H9 (cell line): ENCODE data around the gene VLDLR. TPM values are rescaled to one million over a fixed set of nuclear protein-coding genes. Genes with fewer than 3 reads are reported as not detected.

Experiments used
- DNase-seq: peaks from one replicate; pipeline ENCODE4 v3.0.0-alpha.2; 2017
- H2AFZ ChIP-seq: one replicate; pipeline ENCODE4 v1.6.1; 2013; ENCODE audit warnings: mild to moderate bottlenecking, low read length, control low read depth, moderate library complexity
- H2AK5ac ChIP-seq: 2 replicates; pipeline ENCODE4 v1.6.1; 2013; ENCODE audit warnings: low read length, control low read depth, mixed read lengths; ENCODE audit not compliant: insufficient read length
- H2BK120ac ChIP-seq: one replicate; pipeline ENCODE4 v1.6.1; 2013; ENCODE audit warnings: low read depth, mild to moderate bottlenecking, low read length, control low read depth, inconsistent platforms; ENCODE audit not compliant: poor library complexity, severe bottlenecking
- H2BK12ac ChIP-seq: 2 replicates; pipeline ENCODE4 v1.6.1; 2013; ENCODE audit warnings: low read length, control low read depth, mixed read lengths, low read depth; ENCODE audit not compliant: insufficient read length
- H2BK15ac ChIP-seq: 2 replicates; pipeline ENCODE4 v1.6.1; 2013; ENCODE audit warnings: low read depth, low read length, control low read depth
- H2BK20ac ChIP-seq: one replicate; pipeline ENCODE4 v1.6.1; 2013; ENCODE audit warnings: low read depth, mild to moderate bottlenecking, low read length, control low read depth, inconsistent platforms; ENCODE audit not compliant: poor library complexity, severe bottlenecking
- H2BK5ac ChIP-seq: 2 replicates; pipeline ENCODE4 v1.6.1; 2013; ENCODE audit warnings: low read length, control low read depth, mixed read lengths; ENCODE audit not compliant: insufficient read length
- H3K14ac ChIP-seq: 2 replicates; pipeline ENCODE4 v1.6.1; 2013; ENCODE audit warnings: low read length, control low read depth; ENCODE audit not compliant: insufficient read depth
- H3K18ac ChIP-seq: 2 replicates; pipeline ENCODE4 v1.6.1; 2013; ENCODE audit warnings: low read depth, mild to moderate bottlenecking, mixed read lengths, low read length, control low read depth; ENCODE audit not compliant: insufficient read length
- H3K23ac ChIP-seq: 2 replicates; pipeline ENCODE4 v1.6.1; 2013; ENCODE audit warnings: low read length, control low read depth, mixed read lengths, low read depth; ENCODE audit not compliant: insufficient read length
- H3K23me2 ChIP-seq: 2 replicates; pipeline ENCODE4 v1.6.1; 2013; ENCODE audit warnings: low read depth, mild to moderate bottlenecking, mixed read lengths, low read length, control low read depth; ENCODE audit not compliant: insufficient read length, poor library complexity, severe bottlenecking
- H3K27ac ChIP-seq: 2 replicates; pipeline ENCODE4 v1.5.1; 2013; ENCODE audit warnings: low read length, control low read depth, mixed read lengths, low read depth; ENCODE audit not compliant: insufficient read length
- H3K27me3 ChIP-seq: 2 replicates; pipeline ENCODE4 v1.6.1; 2013; ENCODE audit warnings: low read length, control low read depth, inconsistent platforms; ENCODE audit not compliant: insufficient read depth
- H3K4ac ChIP-seq: 2 replicates; pipeline ENCODE4 v1.6.1; 2013; ENCODE audit warnings: low read depth, mild to moderate bottlenecking, control low read depth, inconsistent platforms, low read length, moderate library complexity
- H3K4me1 ChIP-seq: 2 replicates; pipeline ENCODE4 v1.6.1; 2013; ENCODE audit warnings: low read length, control low read depth, inconsistent platforms; ENCODE audit not compliant: insufficient read depth
- H3K4me2 ChIP-seq: 2 replicates; pipeline ENCODE4 v1.6.1; 2013; ENCODE audit warnings: low read length, control low read depth, mixed read lengths; ENCODE audit not compliant: insufficient read length, insufficient read depth
- H3K56ac ChIP-seq: 2 replicates; pipeline ENCODE4 v1.6.1; 2013; ENCODE audit warnings: low read depth, mild to moderate bottlenecking, mixed read lengths, low read length, control low read depth; ENCODE audit not compliant: insufficient read length
- H3K79me1 ChIP-seq: 2 replicates; pipeline ENCODE4 v1.6.1; 2013; ENCODE audit warnings: low read depth, mild to moderate bottlenecking, moderate library complexity, low read length, control low read depth, inconsistent platforms; ENCODE audit not compliant: insufficient read depth, poor library complexity, severe bottlenecking
- H3K79me2 ChIP-seq: 2 replicates; pipeline ENCODE4 v1.6.1; 2013; ENCODE audit warnings: low read length, control low read depth, inconsistent platforms; ENCODE audit not compliant: insufficient read depth
- H3K9ac ChIP-seq: 2 replicates; pipeline ENCODE4 v1.6.1; 2013; ENCODE audit warnings: low read length, control low read depth, mixed read lengths; ENCODE audit not compliant: insufficient read length; ENCODE audit errors: extremely low read depth
- H3K9me3 ChIP-seq: one replicate; pipeline ENCODE4 v1.6.1; 2013; ENCODE audit warnings: low read depth, low read length, inconsistent platforms; ENCODE audit not compliant: control insufficient read depth
- H3T11ph ChIP-seq: one replicate; pipeline ENCODE4 v1.6.1; 2013; ENCODE audit warnings: mild to moderate bottlenecking, low read length, control low read depth, inconsistent platforms
- H4K20me1 ChIP-seq: one replicate; pipeline ENCODE4 v1.6.1; 2013; ENCODE audit not compliant: control insufficient read depth, insufficient read length, insufficient read depth
- H4K5ac ChIP-seq: 2 replicates; pipeline ENCODE4 v1.6.1; 2013; ENCODE audit warnings: low read depth, mild to moderate bottlenecking, mixed read lengths, low read length, control low read depth; ENCODE audit not compliant: insufficient read length
- H4K8ac ChIP-seq: replicated peaks from 2 replicates; pipeline ENCODE4 v1.6.1; 2013; ENCODE audit warnings: low read length, control low read depth, mixed read lengths, low read depth; ENCODE audit not compliant: insufficient read length
- H4K91ac ChIP-seq: 2 replicates; pipeline ENCODE4 v1.6.1; 2013; ENCODE audit warnings: low read depth, mild to moderate bottlenecking, moderate library complexity, mixed read lengths, low read length, control low read depth; ENCODE audit not compliant: insufficient read length
- H3K27ac Mint-ChIP-seq, 3 experiments: 2 replicates in 2 of 3; 3 replicates in 1 of 3; pipeline ENCODE4 v1.8.0; 2020 to 2021; ENCODE audit warnings: mixed read lengths in 3 of 3, mild to moderate bottlenecking in 1 of 3, moderate library complexity in 1 of 3
- H3K27me3 Mint-ChIP-seq: 2 replicates; pipeline ENCODE4 v1.8.0; 2021; ENCODE audit warnings: low read depth, mild to moderate bottlenecking, moderate library complexity, mixed read lengths
- H3K36me3 Mint-ChIP-seq, 3 experiments: 2 replicates in 2 of 3; 3 replicates in 1 of 3; pipeline ENCODE4 v1.8.0; 2020 to 2021; ENCODE audit warnings: low read depth in 3 of 3, mixed read lengths in 3 of 3; ENCODE audit not compliant: insufficient read depth in 1 of 3
- H3K4me1 Mint-ChIP-seq, 2 experiments: 2 replicates each; pipeline ENCODE4 v1.8.0; 2020; ENCODE audit warnings: mixed read lengths in 2 of 2
- H3K4me3 Mint-ChIP-seq, 2 experiments: 2 replicates in 1 of 2; 3 replicates in 1 of 2; pipeline ENCODE4 v1.8.0; 2020 to 2021; ENCODE audit warnings: mild to moderate bottlenecking in 2 of 2, mixed read lengths in 2 of 2, moderate library complexity in 1 of 2
- H3K9me3 Mint-ChIP-seq, 2 experiments: 2 replicates in 1 of 2; 3 replicates in 1 of 2; pipeline ENCODE4 v1.8.0; 2020; ENCODE audit warnings: mild to moderate bottlenecking in 2 of 2, mixed read lengths in 2 of 2, moderate library complexity in 1 of 2
- CTCF ChIP-seq: fragments of 200-600 bp; sonication (generic); conservative IDR thresholded peaks from 3 replicates; pipeline ENCODE4 v1.8.0; 2021; ENCODE audit warnings: antibody characterized with exemption, mild to moderate bottlenecking
- WGBS: extraction: QIAGEN DNeasy Blood & Tissue Kit; methylation state at CpG from one replicate; pipeline ENCODE4 v1.1.7; 2013; ENCODE audit warnings: missing lambda C conversion rate, low lambda C conversion rate, mixed read lengths; ENCODE audit not compliant: insufficient read length; ENCODE audit errors: extremely low coverage; 5-methylcytosine and 5-hydroxymethylcytosine counted together
- total RNA-seq: library from RNA; stranded (reverse); gene quantifications from 2 replicates; pipeline ENCODE4 v1.2.1, GENCODE V29; 2021

The VLDLR gene
- total RNA-seq, 1 experiment from 2014 or later, result 19.1 TPM

DNA sequence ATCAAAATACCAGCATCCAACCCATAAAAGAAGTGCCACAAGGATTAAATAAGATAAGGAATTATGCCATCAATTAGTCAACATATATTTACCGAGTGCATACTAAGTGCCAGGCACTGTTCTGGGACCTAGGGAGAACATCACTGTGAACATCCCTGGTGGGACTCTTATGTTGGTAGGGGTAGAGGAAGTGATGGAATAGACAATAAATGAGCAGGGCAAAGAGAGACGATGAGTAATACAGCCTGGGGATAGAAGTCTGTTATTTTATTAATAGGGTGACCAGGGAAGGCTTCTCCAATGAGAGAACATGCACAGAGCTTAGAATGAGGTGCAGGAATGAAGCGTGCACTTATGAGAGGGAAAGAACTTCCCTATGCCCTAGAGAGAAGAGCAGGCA lies 47.4 kb upstream of the VLDLR start:
- Histone ChIP-seq H4K5ac (no peak overlapping the region), H3K79me1 (no peaks in the 10 kb centered on the region), H3K4me2 (no peak overlapping the region), H3K18ac (no peak overlapping the region), H2BK120ac (no peak overlapping the region), H2BK5ac (no peak overlapping the region), H2BK15ac (no peak overlapping the region), H3K9me3 (no peaks in the 10 kb centered on the region), H2AFZ (no peak overlapping the region), H3K27ac (no peak overlapping the region), H3K56ac (no peak overlapping the region), H3T11ph (no peak overlapping the region), H3K9ac (no peak overlapping the region), H2BK12ac (no peak overlapping the region), H4K91ac (no peak overlapping the region), H2AK5ac (no peak overlapping the region), H2BK20ac (no peak overlapping the region), H3K23me2 (no peaks in the 10 kb centered on the region), H4K8ac (no peak overlapping the region), H3K14ac (no peak overlapping the region), H3K4ac (no peak overlapping the region), H3K4me1 (no peaks in the 10 kb centered on the region), H3K79me2 (no peaks in the 10 kb centered on the region), H4K20me1 (no peaks in the 10 kb centered on the region), H3K27me3 (no peaks in the 10 kb centered on the region), H3K23ac (no peak overlapping the region)
- no peaks in the 10 kb centered on the region for H3K27me3 Mint-ChIP-seq
- no peak overlapping the region for H3K4me3 Mint-ChIP-seq
- H3K9me3 Mint-ChIP-seq, result no peaks in the 10 kb centered on the region
- no peaks in the 10 kb centered on the region for H3K4me1 Mint-ChIP-seq
- no peaks in the 10 kb centered on the region for H3K36me3 Mint-ChIP-seq
- no peak overlapping the region for H3K27ac Mint-ChIP-seq
- no CpG with 5 or more reads among the region's 3 CpGs for WGBS
- no peak for DNase-seq
- TF ChIP-seq CTCF, result no peak
